HCT116 (cell line): Measurements from ENCODE around the gene MARCKSL1. TPM values are rescaled to one million over a fixed set of nuclear protein-coding genes. Genes with fewer than 3 reads are reported as not detected.

Experiments used
- ATAC-seq: fragments of 200-7000 bp; cut with Tn5 transposase; 2 replicates; pipeline ENCODE4 v1.9.1; 2020; ENCODE audit warnings: mild to moderate bottlenecking, moderate library complexity
- BruUV-seq: library from RNA; stranded (reverse); fragments of 400-500 nt; replicated peaks from 2 replicates; lab custom pipeline; 2021; lab: Mats Ljungman, UMichigan
- CTCF ChIA-PET: fragments of 300-600 bp; sonication (Branson Sonifier 250); formaldehyde crosslinking; loops from one replicate; lab custom pipeline; 2021; ENCODE audit warnings: antibody characterized with exemption; lab: Charles Lee
- POLR2A ChIA-PET: fragments of 300-600, 350-600 bp; sonication (Branson Sonifier 250); formaldehyde crosslinking; loops from one replicate; lab custom pipeline; 2021; ENCODE audit warnings: antibody characterized with exemption; lab: Charles Lee
- RAD21 ChIA-PET, 2 experiments: fragments of 300-600 bp; sonication (Branson Sonifier 250); formaldehyde crosslinking; loops; one replicate each; lab custom pipeline; 2023; ENCODE audit warnings: low total read pairs in 2 of 2; ENCODE audit not compliant: uncharacterized antibody in 2 of 2, unreplicated experiment in 2 of 2, low non-redundant PET in 1 of 2; lab: Charles Lee
- DNase-seq: peaks from one replicate; pipeline ENCODE4 v3.0.0-alpha.2; 2010; ENCODE audit warnings: low read depth, low spot score
- H2AFZ ChIP-seq: fragments of 200-600 bp; shearing (Covaris generic), sonication (generic); 2 replicates; pipeline ENCODE4 v1.6.1; 2017; ENCODE audit warnings: low read depth, mixed run types, mixed read lengths, antibody characterized with exemption, low read length; ENCODE audit not compliant: poor library complexity, severe bottlenecking
- H3K27ac ChIP-seq: 2 replicates; pipeline ENCODE4 v1.5.1; 2012; ENCODE audit warnings: low read depth, low read length
- H3K27me3 ChIP-seq: fragments of 200-600 bp; sonication (generic); 2 replicates; pipeline ENCODE4 v1.6.1; 2016; ENCODE audit warnings: mixed run types, low read length, mixed read lengths; ENCODE audit not compliant: insufficient read depth
- H3K36me3 ChIP-seq, 2 experiments: fragments of 200-500 bp in 1 of 2; fragments of 200-600 bp in 1 of 2; sonication (Bioruptor generic) in 1 of 2; sonication (generic) in 1 of 2; 2 replicates each; pipeline versions ENCODE4 v1.5.1 to v1.6.1; 2014 to 2016; ENCODE audit warnings: low read length in 2 of 2, inconsistent platforms in 1 of 2, mixed read lengths in 1 of 2, mixed run types in 1 of 2; ENCODE audit not compliant: insufficient read depth in 2 of 2, control insufficient read depth in 1 of 2
- H3K4me1 ChIP-seq, 2 experiments: fragments of 200-600 bp in 1 of 2; sonication (generic) in 1 of 2; 2 replicates each; pipeline versions ENCODE4 v1.5.1 to v1.6.1; 2012 to 2017; ENCODE audit warnings: low read length in 2 of 2, inconsistent platforms in 1 of 2, mild to moderate bottlenecking in 1 of 2, mixed read lengths in 1 of 2, mixed run types in 1 of 2, moderate library complexity in 1 of 2; ENCODE audit not compliant: insufficient read depth in 2 of 2, control insufficient read depth in 1 of 2
- H3K4me2 ChIP-seq: fragments of 200-600 bp; sonication (generic); 2 replicates; pipeline ENCODE4 v1.6.1; 2017; ENCODE audit warnings: mixed run types, low read length, mixed read lengths
- H3K4me3 ChIP-seq, 2 experiments: fragments of 200-600 bp in 1 of 2; sonication (generic) in 1 of 2; replicated peaks in 1 of 2; 2 replicates each; pipeline ENCODE4 v1.5.1; 2011 to 2016; ENCODE audit warnings: low read length in 2 of 2, control low read depth in 1 of 2, low read depth in 1 of 2, mild to moderate bottlenecking in 1 of 2, mixed read lengths in 1 of 2, mixed run types in 1 of 2
- H3K79me2 ChIP-seq: fragments of 200-600 bp; sonication (generic); 2 replicates; pipeline ENCODE4 v1.6.1; 2017; ENCODE audit warnings: mild to moderate bottlenecking, mixed run types, low read length, moderate library complexity, mixed read lengths; ENCODE audit not compliant: insufficient read depth
- H3K9ac ChIP-seq: fragments of 200-600 bp; sonication (generic); 2 replicates; pipeline ENCODE4 v1.6.1; 2016; ENCODE audit warnings: low read length, mixed read lengths
- H3K9me2 ChIP-seq: fragments of 200-600 bp; sonication (generic), shearing (Covaris generic); 2 replicates; pipeline ENCODE4 v1.6.1; 2017; ENCODE audit warnings: mixed run types, mild to moderate bottlenecking, moderate library complexity; ENCODE audit not compliant: insufficient read depth
- H3K9me3 ChIP-seq, 2 experiments: fragments of 200-500 bp in 1 of 2; fragments of 200-600 bp in 1 of 2; sonication (Bioruptor generic) in 1 of 2; sonication (generic) in 1 of 2; 2 replicates each; pipeline ENCODE4 v1.6.1; 2014 to 2017; ENCODE audit warnings: low read length in 2 of 2, mixed read lengths in 2 of 2, inconsistent platforms in 1 of 2, low read depth in 1 of 2, mild to moderate bottlenecking in 1 of 2, mixed run types in 1 of 2, moderate library complexity in 1 of 2; ENCODE audit not compliant: control insufficient read depth in 1 of 2, insufficient read depth in 1 of 2
- H4K20me1 ChIP-seq: fragments of 200-600 bp; sonication (generic), shearing (Covaris generic); 2 replicates; pipeline ENCODE4 v1.6.1; 2017; ENCODE audit warnings: mixed run types, mild to moderate bottlenecking, moderate library complexity; ENCODE audit not compliant: insufficient read depth
- CBX3 ChIP-seq: IDR thresholded peaks from 2 replicates; pipeline ENCODE4 v1.6.1; 2012; ENCODE audit warnings: low read depth
- CEBPB ChIP-seq: IDR thresholded peaks from 2 replicates; pipeline ENCODE4 v1.6.1; 2012; ENCODE audit warnings: low read depth
- ELF1 ChIP-seq: IDR thresholded peaks from 2 replicates; pipeline ENCODE4 v1.6.1; 2012; ENCODE audit warnings: low read depth, borderline replicate concordance
- EZH2 ChIP-seq: fragments of 200-600 bp; sonication (generic); IDR thresholded peaks from 2 replicates; pipeline ENCODE4 v1.6.1; 2017; ENCODE audit warnings: antibody characterized with exemption, mixed run types
- FOSL1 ChIP-seq: IDR thresholded peaks from 2 replicates; pipeline ENCODE4 v1.6.1; 2012; ENCODE audit warnings: low read depth
- MAX ChIP-seq: IDR thresholded peaks from 2 replicates; pipeline ENCODE4 v1.6.1; 2012
- POLR2AphosphoS5 ChIP-seq: IDR thresholded peaks from 2 replicates; pipeline ENCODE4 v1.6.1; 2011; ENCODE audit warnings: mild to moderate bottlenecking, low read depth, low read length, moderate library complexity
- RAD21 ChIP-seq: IDR thresholded peaks from 2 replicates; pipeline ENCODE4 v1.6.1; 2012; ENCODE audit warnings: low read depth, mild to moderate bottlenecking
- REST ChIP-seq: IDR thresholded peaks from 2 replicates; pipeline ENCODE4 v1.6.1; 2012; ENCODE audit warnings: low read depth
- SIN3A ChIP-seq: IDR thresholded peaks from 2 replicates; pipeline ENCODE4 v1.6.1; 2012; ENCODE audit warnings: low read depth
- SRF ChIP-seq: IDR thresholded peaks from 2 replicates; pipeline ENCODE4 v1.6.1; 2012; ENCODE audit warnings: low read depth
- TCF7L2 ChIP-seq: IDR thresholded peaks from 2 replicates; pipeline ENCODE4 v1.7.0; 2011; ENCODE audit warnings: borderline replicate concordance, inconsistent platforms; ENCODE audit not compliant: insufficient read depth, insufficient read length; ENCODE audit errors: extremely low read depth
- ZBTB33 ChIP-seq: IDR thresholded peaks from 2 replicates; pipeline ENCODE4 v1.6.1; 2011; ENCODE audit warnings: mild to moderate bottlenecking, low read length, moderate library complexity; ENCODE audit not compliant: insufficient replicate concordance; ENCODE audit errors: extremely low read depth
- ZFX ChIP-seq: fragments of 450-650 bp; IDR thresholded peaks from 2 replicates; pipeline ENCODE4 v1.6.1; 2017
- intact Hi-C: fragments of 100-400 bp; cut with micrococcal nuclease; formaldehyde crosslinking; loops from 2 replicates; pipeline ENCODE4 v1.10.0; 2022
- total RNA-seq: library from RNA; stranded (reverse); gene quantifications from one replicate; pipeline ENCODE4 v1.2.1, GENCODE V29; 2021; ENCODE audit not compliant: unreplicated experiment

MARCKSL1 gene
- total RNA-seq, 1 experiment from 2014 or later: 127 TPM

- ChIA-PET CTCF (no interaction called here), POLR2A (no interaction called here), RAD21 (no interaction called here)
- DNase-seq: no peak
- no peaks in the 10 kb centered on the region for H3K9me3 ChIP-seq
- H3K4me1 ChIP-seq: no peaks in the 10 kb centered on the region
- no TSS peak for BruUV-seq
- H4K20me1 ChIP-seq: no peaks in the 10 kb centered on the region
- TF ChIP-seq CBX3: no peak
- TF ChIP-seq SIN3A: no peak
- no peak for TF ChIP-seq MAX
- TF ChIP-seq TCF7L2: no peak
- no peak overlapping the region for H2AFZ ChIP-seq
- H3K27ac ChIP-seq: no peak overlapping the region
- no peak overlapping the region for H3K4me3 ChIP-seq
- no peaks in the 10 kb centered on the region for H3K79me2 ChIP-seq
- H3K9ac ChIP-seq: no peak overlapping the region
- no peak overlapping the region for H3K4me2 ChIP-seq
- H3K36me3 ChIP-seq: peaks cover 0 to 3% of the 10 kb centered on the region in 2 experiments; a peak in 1 of 4 replicates
- intact Hi-C loops: no loop called here
- H3K27me3 ChIP-seq: no peaks in the 10 kb centered on the region
- ATAC-seq: no peak
- no peaks in the 10 kb centered on the region for H3K9me2 ChIP-seq
Measured at GRCh38 chr1:32361674-32362473, 25.8 kb upstream of the MARCKSL1 start.

GRCh38 chr1:32361308-32361673 is 25.3 kb upstream of the MARCKSL1 start:
- ChIA-PET POLR2A (no interaction called here), RAD21 (no interaction called here), CTCF (no interaction called here)
- no peaks in the 10 kb centered on the region for H3K9me2 ChIP-seq
- DNase-seq: no peak
- no peak for ATAC-seq
- H3K4me1 ChIP-seq: no peaks in the 10 kb centered on the region
- no peak overlapping the region for H2AFZ ChIP-seq
- BruUV-seq: no TSS peak
- no peak overlapping the region for H3K4me3 ChIP-seq
- H3K79me2 ChIP-seq: no peaks in the 10 kb centered on the region
- intact Hi-C loops: no loop called here
- H3K36me3 ChIP-seq: peaks cover 0 to 3% of the 10 kb centered on the region in 2 experiments; a peak in 1 of 4 replicates
- H4K20me1 ChIP-seq: no peaks in the 10 kb centered on the region
- no peaks in the 10 kb centered on the region for H3K27me3 ChIP-seq
- no peaks in the 10 kb centered on the region for H3K9me3 ChIP-seq
- no peak overlapping the region for H3K4me2 ChIP-seq
- no peak overlapping the region for H3K9ac ChIP-seq
- no peak overlapping the region for H3K27ac ChIP-seq
- TF ChIP-seq TCF7L2 (no peak), REST (no peak), CBX3 (no peak), SRF (no peak), FOSL1 (no peak), POLR2AphosphoS5 (no peak), ZBTB33 (no peak), ELF1 (no peak), CEBPB (no peak), RAD21 (no peak), EZH2 (no peak), ZFX (no peak)
